Measurements from ENCODE around the gene SLC22A3.

DNA sequence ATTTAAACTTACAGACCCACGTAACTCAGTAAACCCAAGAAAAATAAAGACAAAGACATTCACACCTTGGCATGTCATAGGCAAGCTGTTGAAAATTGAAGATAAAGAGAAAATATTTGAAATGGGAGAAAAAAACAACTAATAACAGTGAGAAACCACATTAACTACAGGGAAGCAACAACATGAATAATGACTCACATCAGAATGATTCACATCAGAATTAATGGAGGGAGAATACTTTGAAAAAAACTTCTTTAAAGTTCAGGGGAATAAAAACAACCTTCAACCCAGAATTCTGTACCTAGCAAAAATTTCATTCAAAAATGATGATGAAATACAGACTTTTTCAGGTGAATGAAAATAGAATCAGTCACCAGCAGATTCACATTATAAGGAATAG is 32.9 kb upstream of the SLC22A3 start:
- TF ChIP-seq, protein P1, sequence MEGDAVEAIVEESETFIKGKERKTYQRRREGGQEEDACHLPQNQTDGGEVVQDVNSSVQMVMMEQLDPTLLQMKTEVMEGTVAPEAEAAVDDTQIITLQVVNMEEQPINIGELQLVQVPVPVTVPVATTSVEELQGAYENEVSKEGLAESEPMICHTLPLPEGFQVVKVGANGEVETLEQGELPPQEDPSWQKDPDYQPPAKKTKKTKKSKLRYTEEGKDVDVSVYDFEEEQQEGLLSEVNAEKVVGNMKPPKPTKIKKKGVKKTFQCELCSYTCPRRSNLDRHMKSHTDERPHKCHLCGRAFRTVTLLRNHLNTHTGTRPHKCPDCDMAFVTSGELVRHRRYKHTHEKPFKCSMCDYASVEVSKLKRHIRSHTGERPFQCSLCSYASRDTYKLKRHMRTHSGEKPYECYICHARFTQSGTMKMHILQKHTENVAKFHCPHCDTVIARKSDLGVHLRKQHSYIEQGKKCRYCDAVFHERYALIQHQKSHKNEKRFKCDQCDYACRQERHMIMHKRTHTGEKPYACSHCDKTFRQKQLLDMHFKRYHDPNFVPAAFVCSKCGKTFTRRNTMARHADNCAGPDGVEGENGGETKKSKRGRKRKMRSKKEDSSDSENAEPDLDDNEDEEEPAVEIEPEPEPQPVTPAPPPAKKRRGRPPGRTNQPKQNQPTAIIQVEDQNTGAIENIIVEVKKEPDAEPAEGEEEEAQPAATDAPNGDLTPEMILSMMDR (IDR thresholded peaks at IDR 0.05): no peak
- no peak for TF ChIP-seq POLR2A (IDR thresholded peaks at IDR 0.05)
